HepG2 (cell line): Measurements from ENCODE around the gene CHRNB1. TPM values are rescaled to one million over a fixed set of nuclear protein-coding genes. Genes with fewer than 3 reads are reported as not detected.

ENCODE experiments used
- EP300 ChIP-seq, 3 experiments: sonication (generic) in 1 of 3; formaldehyde crosslinking in 1 of 3; IDR thresholded peaks; 2 replicates each; pipeline versions ENCODE4 v1.5.1 to v1.6.1; 2011 to 2020; ENCODE audit warnings: low read depth in 2 of 3, low read length in 2 of 3, borderline replicate concordance in 1 of 3, improper control_type of control experiment in 1 of 3, mild to moderate bottlenecking in 1 of 3, missing genetic modification reagents in 1 of 3, moderate library complexity in 1 of 3
- GATA4 ChIP-seq: sonication (generic); IDR thresholded peaks from 2 replicates; pipeline ENCODE4 v1.6.1; 2016; ENCODE audit warnings: antibody characterized with exemption, low read depth, borderline replicate concordance
- GMEB2 ChIP-seq: IDR thresholded peaks from 2 replicates; pipeline ENCODE4 v1.6.1; 2016; ENCODE audit warnings: missing biosample characterization, missing genetic modification reagents, low read depth
- HNRNPL ChIP-seq: fragments of 200-400 bp; formaldehyde crosslinking; IDR thresholded peaks from 2 replicates; pipeline ENCODE4 v1.6.1; 2017; ENCODE audit warnings: mild to moderate bottlenecking, low read depth, low read length
- MAZ ChIP-seq, 2 experiments: sonication (generic) in 1 of 2; formaldehyde crosslinking in 1 of 2; IDR thresholded peaks; 2 replicates each; pipeline versions ENCODE4 v1.5.0 to v1.6.1; 2012 to 2020; ENCODE audit warnings: low read depth in 2 of 2, mild to moderate bottlenecking in 2 of 2, borderline replicate concordance in 1 of 2, improper control_type of control experiment in 1 of 2, low read length in 1 of 2, missing genetic modification reagents in 1 of 2, moderate library complexity in 1 of 2
- MYC ChIP-seq: sonication (generic); formaldehyde crosslinking; IDR thresholded peaks from 2 replicates; pipeline ENCODE4 v1.9.0; 2021; ENCODE audit warnings: missing genetic modification reagents, borderline replicate concordance
- MYNN ChIP-seq: sonication (generic); formaldehyde crosslinking; IDR thresholded peaks from 2 replicates; pipeline ENCODE4 v1.4.0; 2020; ENCODE audit warnings: mild to moderate bottlenecking, low read depth, missing genetic modification reagents
- PTBP1 ChIP-seq: fragments of 200-400 bp; formaldehyde crosslinking; IDR thresholded peaks from 2 replicates; pipeline ENCODE4 v1.6.1; 2018; ENCODE audit warnings: low read length, low read depth; ENCODE audit not compliant: poor library complexity, severe bottlenecking
- RBAK ChIP-seq: sonication (generic); formaldehyde crosslinking; IDR thresholded peaks from 2 replicates; pipeline ENCODE4 v1.5.1; 2020; ENCODE audit warnings: mild to moderate bottlenecking, missing genetic modification reagents
- SP2 ChIP-seq: sonication (generic); formaldehyde crosslinking; IDR thresholded peaks from 2 replicates; pipeline ENCODE4 v1.5.1; 2020; ENCODE audit warnings: mild to moderate bottlenecking, missing genetic modification reagents
- SP4 ChIP-seq: sonication (generic); formaldehyde crosslinking; IDR thresholded peaks from 2 replicates; pipeline ENCODE4 v1.8.1; 2023; ENCODE audit warnings: mild to moderate bottlenecking, missing genetic modification reagents
- SRY ChIP-seq: sonication (generic); formaldehyde crosslinking; IDR thresholded peaks from 2 replicates; pipeline ENCODE4 v1.8.0; 2022; ENCODE audit warnings: mild to moderate bottlenecking, missing genetic modification reagents
- ZBTB4 ChIP-seq: sonication (generic); formaldehyde crosslinking; IDR thresholded peaks from 2 replicates; pipeline ENCODE4 v1.4.0; 2020; ENCODE audit warnings: missing genetic modification reagents, mild to moderate bottlenecking, borderline replicate concordance
- ZC3H4 ChIP-seq: sonication (generic); formaldehyde crosslinking; IDR thresholded peaks from 2 replicates; pipeline ENCODE4 v1.4.0; 2020; ENCODE audit warnings: missing genetic modification reagents, borderline replicate concordance
- ZFP41 ChIP-seq: sonication (generic); formaldehyde crosslinking; IDR thresholded peaks from 2 replicates; pipeline ENCODE4 v1.4.0; 2020; ENCODE audit warnings: mild to moderate bottlenecking, missing genetic modification reagents, borderline replicate concordance
- ZFX ChIP-seq: sonication (generic); formaldehyde crosslinking; IDR thresholded peaks from 2 replicates; pipeline ENCODE4 v1.4.0; 2020; ENCODE audit warnings: mild to moderate bottlenecking, low read depth, missing genetic modification reagents, moderate library complexity
- ZGPAT ChIP-seq: IDR thresholded peaks from 2 replicates; pipeline ENCODE4 v1.6.1; 2016; ENCODE audit warnings: mild to moderate bottlenecking
- ZNF382 ChIP-seq: sonication (generic); formaldehyde crosslinking; IDR thresholded peaks from 2 replicates; pipeline ENCODE4 v1.5.0; 2020; ENCODE audit warnings: missing genetic modification reagents, mild to moderate bottlenecking, borderline replicate concordance
- ZNF414 ChIP-seq: sonication (generic); formaldehyde crosslinking; IDR thresholded peaks from 2 replicates; pipeline ENCODE4 v1.5.0; 2020; ENCODE audit warnings: missing genetic modification reagents
- ZNF543 ChIP-seq: sonication (generic); formaldehyde crosslinking; IDR thresholded peaks from 2 replicates; pipeline ENCODE4 v1.4.0; 2020; ENCODE audit warnings: mild to moderate bottlenecking, missing genetic modification reagents
- polyA plus RNA-seq, 8 experiments: library from polyadenylated mRNA; depleted of rRNA in 3 of 8; stranded (reverse) in 7 of 8; unstranded in 1 of 8; fragments of >200 nt; fragmentation: Illumina TruSeq in 4 of 8; extraction: Trizol in 4 of 8; gene quantifications; 2 replicates each; pipeline versions ENCODE4 v1.2.1 to v1.2.3, GENCODE V29; 2011 to 2016; ENCODE audit warnings: low read depth in 4 of 8, missing spikeins in 1 of 8, mixed read lengths in 1 of 8; ENCODE audit not compliant: insufficient read depth in 1 of 8
- total RNA-seq, 5 experiments: library from RNA; depleted of rRNA; stranded (reverse); fragments of >200 nt; fragmentation: Illumina TruSeq; extraction: Trizol; gene quantifications; 2 replicates each; pipeline ENCODE4 v1.2.3, GENCODE V29; 2016; ENCODE audit warnings: low read depth in 1 of 5

The CHRNB1 gene
- total and polyA plus RNA-seq, 2 of the 13 experiments (the other 11 are each of a cell fraction or from before 2014, with no cell fraction given), result 5.4 to 33.7 TPM

- TF ChIP-seq ZFX (CRISPR knock-in tag) (peak; percentile 91), SRY (CRISPR knock-in tag) (no peak), ZFP41 (no peak), ZBTB4 (CRISPR knock-in tag) (no peak), ZC3H4 (CRISPR knock-in tag) (peak; percentile 7; the same call in 1 of the 2 replicates), GMEB2 (no peak), ZGPAT (CRISPR knock-in tag) (0 out of 2 replicates have a peak, but pooled peaks have one; percentile 18), MYNN (CRISPR knock-in tag) (no peak), MAZ (IDR thresholded peaks at IDR 0.05; ENCODE audit: borderline replicate concordance, low read depth, low read length) (peak; percentile 34; the same call in 1 of the 2 replicates), MAZ (CRISPR knock-in tag; IDR thresholded peaks at IDR 0.05; ENCODE audit: low read depth) (peak; percentile 47), MYC (CRISPR knock-in tag) (peak; percentile 31; the same call in 1 of the 2 replicates), SP2 (peak; percentile 81), GATA4 (peak; percentile 41; the same call in 1 of the 2 replicates), ZNF414 (no peak), ZNF382 (CRISPR knock-in tag) (no peak), RBAK (no peak), PTBP1 (peak; percentile 39), HNRNPL (peak; percentile 79; the same call in 1 of the 2 replicates), SP4 (CRISPR knock-in tag) (peak; percentile 79), ZNF543 (CRISPR knock-in tag) (0 out of 2 replicates have a peak, but pooled peaks have one; percentile 7), EP300 (IDR thresholded peaks at IDR 0.05; ENCODE audit: low read depth in 2 of 2, low read length in 2 of 2) (peak in 1 of 2 experiments; percentile 34; a peak in 1 of 4 replicates), EP300 (CRISPR knock-in tag; IDR thresholded peaks at IDR 0.05; ENCODE audit: borderline replicate concordance) (no peak)
Observed at GRCh38 chr17:7403977-7404736, 40.7 kb upstream of the CHRNB1 start, which contains the start of gene TMEM256 (continued).
